Upper lobe of left lung (tissue), 6 donors: ENCODE results near the gene CFAP299. TPM values are rescaled to one million over a fixed set of nuclear protein-coding genes. Genes with fewer than 3 reads are reported as not detected.
"Not testable (repeated sequence)": the region's sequence is repeated elsewhere in the genome, so short reads cannot be mapped to it uniquely, and the experiment has no call there.

ENCODE experiments used
- ATAC-seq, 2 donors: fragments of 200-7000 bp; cut with Tn5 transposase; one replicate each; pipeline ENCODE4 v1.9.1; 2022; ENCODE audit warnings: mild to moderate bottlenecking in 2 of 2, moderate library complexity in 2 of 2; ENCODE audit not compliant: low FRiP score in 2 of 2
- DNase-seq, 2 donors: peaks; one replicate each; pipeline ENCODE4 v3.0.0-alpha.2; 2019 to 2020
- H3K27ac ChIP-seq, 4 donors: fragments of 200-600 bp; sonication (generic); one replicate each; pipeline ENCODE4 v1.5.1; 2016 to 2019
- H3K27me3 ChIP-seq, 4 donors: fragments of 200-600 bp; sonication (generic); one replicate each; pipeline ENCODE4 v1.5.1; 2017 to 2019
- H3K36me3 ChIP-seq, 4 donors: fragments of 200-600 bp; sonication (generic); one replicate each; pipeline ENCODE4 v1.5.1; 2016 to 2019
- H3K4me1 ChIP-seq, 4 donors: fragments of 200-600 bp; sonication (generic); one replicate each; pipeline ENCODE4 v1.5.1; 2018 to 2019
- H3K4me3 ChIP-seq, 4 donors: fragments of 200-600 bp; sonication (generic); one replicate each; pipeline ENCODE4 v1.5.1; 2017 to 2019; ENCODE audit warnings: mild to moderate bottlenecking in 2 of 4, moderate library complexity in 1 of 4
- H3K9me3 ChIP-seq, 4 donors: fragments of 200-600 bp; sonication (generic); one replicate each; pipeline ENCODE4 v1.5.1; 2018 to 2019
- CTCF ChIP-seq, 6 experiments: fragments of 450-650 bp in 4 of 6; fragments of 200-600 bp in 2 of 6; sonication (generic) in 2 of 6; IDR thresholded peaks; one replicate each; pipeline ENCODE4 v1.5.1; 2016 to 2019; ENCODE audit warnings: antibody characterized with exemption in 6 of 6
- EP300 ChIP-seq, 4 donors: sonication (generic); formaldehyde crosslinking; IDR thresholded peaks; one replicate each; pipeline ENCODE4 v1.5.1; 2017; ENCODE audit warnings: antibody characterized with exemption in 4 of 4, control low read depth in 2 of 4
- POLR2A ChIP-seq, 4 donors: fragments of 450-650 bp; IDR thresholded peaks; one replicate each; pipeline ENCODE4 v1.5.1; 2016 to 2017; ENCODE audit warnings: antibody characterized with exemption in 4 of 4, mild to moderate bottlenecking in 2 of 4
- POLR2AphosphoS5 ChIP-seq, 2 donors: sonication (generic); formaldehyde crosslinking; IDR thresholded peaks; one replicate each; pipeline ENCODE4 v1.5.1; 2017; ENCODE audit warnings: antibody characterized with exemption in 2 of 2
- WGBS, 2 donors: methylation state at CpG; one replicate each; pipeline ENCODE4 v1.1.5; 2017 to 2018; 5-methylcytosine and 5-hydroxymethylcytosine counted together
- total RNA-seq, 6 donors: library from RNA; depleted of rRNA in 4 of 6; stranded (reverse); fragments of >200 nt in 4 of 6; gene quantifications; one replicate each; pipeline versions ENCODE4 v1.1.0 to v1.2.1, GENCODE V29; 2016 to 2021
- donor health status: DM: no; HTN: no; CAD: no; lungs with moderate emphysema.
- donor health status: DM: no; HTN: yes; CAD: no; lungs with severe emphysema.

Gene CFAP299
- total RNA-seq, 6 donors from 2014 or later = 0.46 to 31.6 (median 3.9) TPM

GRCh38 chr4:80335226-80335553 lies 340 bp upstream of the CFAP299 start:
- Histone ChIP-seq H3K36me3 (no peaks in the 10 kb centered on the region), H3K9me3 (no peaks in the 10 kb centered on the region), H3K4me3 (peak overlapping the region in 3 of 4 donors; percentile 54 to 65 (median 60)), H3K4me1 (peaks cover 0 to 14% (median 9%) of the 10 kb centered on the region in 4 donors), H3K27me3 (peaks cover 0 to 6% (median 0%) of the 10 kb centered on the region in 4 donors), H3K27ac (no peak overlapping the region)
- DNase-seq = no peak
- TF ChIP-seq POLR2AphosphoS5 (IDR thresholded peaks at IDR 0.05) (no peak), EP300 (IDR thresholded peaks at IDR 0.05) (no peak), POLR2A (IDR thresholded peaks at IDR 0.05) (no peak), CTCF (IDR thresholded peaks at IDR 0.05) (no peak)
- 12 to 20% methylated on average over 3 of the region's 3 CpGs for WGBS, 2 donors
- ATAC-seq = no peak

GRCh38 chr4:80336582-80336981 lies 1.1 kb downstream of the CFAP299 start:
- Histone ChIP-seq H3K4me1 (peaks cover 0 to 14% (median 9%) of the 10 kb centered on the region in 4 donors), H3K9me3 (no peaks in the 10 kb centered on the region), H3K36me3 (no peaks in the 10 kb centered on the region), H3K27me3 (peaks cover 0 to 6% (median 0%) of the 10 kb centered on the region in 4 donors), H3K27ac (no peak overlapping the region), H3K4me3 (peak overlapping the region in 3 of 4 donors; percentile 54 to 65 (median 60))
- 8 to 27% methylated on average over 8 to 10 of the region's 10 CpGs for WGBS, 2 donors
- DNase-seq (peak in 1 of 2 donors; percentile 47), ATAC-seq (peak; percentile 43 to 74)
- TF ChIP-seq POLR2A (IDR thresholded peaks at IDR 0.05) (no peak), EP300 (IDR thresholded peaks at IDR 0.05) (no peak), CTCF (IDR thresholded peaks at IDR 0.05) (peak in 1 of 6 experiments; percentile 13)

GRCh38 chr4:80340036-80340435 lies 4.5 kb downstream of the CFAP299 start:
- TF ChIP-seq EP300 (IDR thresholded peaks at IDR 0.05) (no peak), CTCF (IDR thresholded peaks at IDR 0.05) (no peak), POLR2AphosphoS5 (IDR thresholded peaks at IDR 0.05) (no peak), POLR2A (IDR thresholded peaks at IDR 0.05) (no peak)
- Histone ChIP-seq H3K27me3 (peaks cover 0 to 6% (median 0%) of the 10 kb centered on the region in 4 donors), H3K27ac (no peak overlapping the region), H3K36me3 (no peaks in the 10 kb centered on the region), H3K9me3 (peaks cover 0 to 9% (median 0%) of the 10 kb centered on the region in 4 donors), H3K4me3 (no peak overlapping the region), H3K4me1 (peaks cover 0 to 14% (median 9%) of the 10 kb centered on the region in 4 donors)
- no peak for DNase-seq
- ATAC-seq = peak in 1 of 2 donors; percentile 27
- 59 to 65% methylated on average over 2 of the region's 2 CpGs for WGBS, 2 donors

- not testable (repeated sequence) for H3K9me3 ChIP-seq, H3K36me3 ChIP-seq, H3K27me3 ChIP-seq, H3K4me3 ChIP-seq, ATAC-seq, H3K4me1 ChIP-seq, H3K27ac ChIP-seq, DNase-seq
These were observed 7.2 kb downstream of the CFAP299 start for GRCh38 chr4:80342684-80343083.

- Histone ChIP-seq H3K4me1 (no peaks in the 10 kb centered on the region), H3K9me3 (peaks cover 0 to 9% (median 0%) of the 10 kb centered on the region in 4 donors), H3K4me3 (no peak overlapping the region), H3K27me3 (no peaks in the 10 kb centered on the region), H3K27ac (no peak overlapping the region), H3K36me3 (no peaks in the 10 kb centered on the region)
- TF ChIP-seq POLR2AphosphoS5 (IDR thresholded peaks at IDR 0.05) (no peak), EP300 (IDR thresholded peaks at IDR 0.05) (no peak), CTCF (IDR thresholded peaks at IDR 0.05) (no peak), POLR2A (IDR thresholded peaks at IDR 0.05) (no peak)
- DNase-seq (no peak), ATAC-seq (no peak)
These were observed 8.4 kb downstream of the CFAP299 start for GRCh38 chr4:80343887-80344286.
